Neuronal stem cell (in vitro differentiated cells): ENCODE data around the gene STX3.
A peak's percentile ranks its signal among the peaks of the same experiment; 100 is the strongest.

Source experiments
- DNase-seq: peaks from one replicate; pipeline ENCODE4 v3.0.0-alpha.2; 2013; ENCODE audit warnings: low spot score
- H2AFZ ChIP-seq: one replicate; pipeline ENCODE4 v1.6.1; 2013; ENCODE audit warnings: mild to moderate bottlenecking, low read length, inconsistent platforms
- H2AK5ac ChIP-seq: 2 replicates; pipeline ENCODE4 v1.6.1; 2013; ENCODE audit warnings: low read depth, mild to moderate bottlenecking, inconsistent platforms, low read length, moderate library complexity, mixed read lengths
- H2BK120ac ChIP-seq: 2 replicates; pipeline ENCODE4 v1.6.1; 2013; ENCODE audit warnings: low read depth, mild to moderate bottlenecking, inconsistent platforms, low read length, moderate library complexity, mixed read lengths
- H2BK12ac ChIP-seq: one replicate; pipeline ENCODE4 v1.6.1; 2013; ENCODE audit warnings: low read length, inconsistent platforms
- H2BK15ac ChIP-seq: 2 replicates; pipeline ENCODE4 v1.6.1; 2013; ENCODE audit warnings: mild to moderate bottlenecking, low read length, inconsistent platforms, mixed read lengths
- H2BK5ac ChIP-seq: one replicate; pipeline ENCODE4 v1.6.1; 2013; ENCODE audit warnings: inconsistent platforms, mild to moderate bottlenecking, low read length, moderate library complexity
- H3K14ac ChIP-seq: one replicate; pipeline ENCODE4 v1.6.1; 2013; ENCODE audit warnings: low read length, inconsistent platforms
- H3K18ac ChIP-seq: 2 replicates; pipeline ENCODE4 v1.6.1; 2013; ENCODE audit warnings: low read length, inconsistent platforms
- H3K23ac ChIP-seq: 2 replicates; pipeline ENCODE4 v1.6.1; 2013; ENCODE audit warnings: low read depth, mild to moderate bottlenecking, mixed read lengths, low read length, inconsistent platforms; ENCODE audit not compliant: poor library complexity
- H3K27ac ChIP-seq: replicated peaks from 3 replicates; pipeline ENCODE4 v1.5.1; 2013; ENCODE audit warnings: low read length, inconsistent platforms
- H3K27me3 ChIP-seq, 3 experiments: 2 replicates each; pipeline ENCODE4 v1.6.1; 2013; ENCODE audit warnings: low read length in 3 of 3, mild to moderate bottlenecking in 2 of 3, inconsistent platforms in 1 of 3, low read depth in 1 of 3, mixed read lengths in 1 of 3, moderate library complexity in 1 of 3; ENCODE audit not compliant: control insufficient read depth in 3 of 3, insufficient read depth in 3 of 3
- H3K36me3 ChIP-seq, 2 donors: replicated peaks in 1 of 2; 2 replicates each; pipeline ENCODE4 v1.6.1; 2013; ENCODE audit warnings: low read length in 2 of 2; ENCODE audit not compliant: control insufficient read depth in 2 of 2, insufficient read depth in 2 of 2
- H3K4ac ChIP-seq: 2 replicates; pipeline ENCODE4 v1.6.1; 2013; ENCODE audit warnings: inconsistent platforms, mild to moderate bottlenecking, low read length, moderate library complexity
- H3K4me1 ChIP-seq, 2 donors: 1 replicate in 1 of 2; 2 replicates in 1 of 2; pipeline ENCODE4 v1.6.1; 2013; ENCODE audit warnings: low read length in 2 of 2, low read depth in 1 of 2; ENCODE audit not compliant: control insufficient read depth in 2 of 2, insufficient read depth in 1 of 2
- H3K4me2 ChIP-seq: one replicate; pipeline ENCODE4 v1.6.1; 2013; ENCODE audit warnings: mild to moderate bottlenecking, low read length, inconsistent platforms; ENCODE audit not compliant: insufficient read depth, poor library complexity, severe bottlenecking
- H3K4me3 ChIP-seq, 2 donors: 2 replicates each; pipeline ENCODE4 v1.5.1; 2013; ENCODE audit warnings: low read length in 2 of 2, mild to moderate bottlenecking in 2 of 2, inconsistent platforms in 1 of 2, moderate library complexity in 1 of 2
- H3K79me1 ChIP-seq: one replicate; pipeline ENCODE4 v1.6.1; 2013; ENCODE audit warnings: low read depth, mild to moderate bottlenecking, inconsistent platforms, low read length, moderate library complexity
- H3K9ac ChIP-seq: one replicate; pipeline ENCODE4 v1.6.1; 2013; ENCODE audit warnings: mild to moderate bottlenecking, low read depth, low read length, inconsistent platforms; ENCODE audit not compliant: poor library complexity
- H3K9me3 ChIP-seq, 2 donors: replicated peaks in 1 of 2; 2 replicates each; pipeline versions ENCODE3 to v1.6.1; 2013; ENCODE audit warnings: low read length in 2 of 2, mild to moderate bottlenecking in 2 of 2, inconsistent platforms in 1 of 2, low read depth in 1 of 2, mixed read lengths in 1 of 2, moderate library complexity in 1 of 2; ENCODE audit not compliant: control insufficient read depth in 2 of 2, insufficient read depth in 1 of 2
- H4K8ac ChIP-seq: one replicate; pipeline ENCODE4 v1.6.1; 2013; ENCODE audit warnings: low read depth, mild to moderate bottlenecking, inconsistent platforms, low read length, moderate library complexity
- H4K91ac ChIP-seq: one replicate; pipeline ENCODE4 v1.6.1; 2013; ENCODE audit warnings: low read length, low read depth, mild to moderate bottlenecking, inconsistent platforms; ENCODE audit not compliant: poor library complexity
- WGBS, 2 donors: extraction: QIAGEN DNeasy Blood & Tissue Kit; methylation state at CpG; one replicate each; pipeline ENCODE4 v1.1.7; 2013; ENCODE audit warnings: missing lambda C conversion rate in 2 of 2, mixed read lengths in 1 of 2; ENCODE audit not compliant: insufficient read length in 2 of 2, insufficient replicate concordance in 1 of 2; ENCODE audit errors: extremely low coverage in 2 of 2; 5-methylcytosine and 5-hydroxymethylcytosine counted together

Gene STX3

DNA sequence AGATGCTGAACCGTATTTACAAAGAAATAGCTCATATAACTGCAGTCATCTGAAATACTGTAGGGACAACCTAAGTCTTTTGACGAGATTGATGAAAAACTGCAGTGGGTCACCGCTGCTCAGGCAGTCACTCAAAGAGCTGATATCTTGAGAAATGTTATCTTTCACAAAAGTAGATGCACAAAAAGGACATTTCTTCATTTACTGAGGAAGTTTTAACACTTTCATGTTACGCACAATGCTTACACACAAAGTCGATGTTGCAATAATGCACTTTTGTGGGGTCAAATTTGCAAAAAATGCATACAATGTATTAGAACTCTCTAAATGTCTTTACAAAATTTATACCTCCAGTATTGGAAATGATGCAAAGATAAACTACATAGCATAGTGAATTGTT lies 25.3 kb upstream of the STX3 start:
- H3K79me1 ChIP-seq, result no peaks in the 10 kb centered on the region
- H3K4me1 ChIP-seq, result no peaks in the 10 kb centered on the region
- H3K9me3 ChIP-seq, result no peaks in the 10 kb centered on the region
- no peak overlapping the region for H2BK5ac ChIP-seq
- no peak overlapping the region for H2AFZ ChIP-seq
- H2BK15ac ChIP-seq, result no peak overlapping the region
- no peak overlapping the region for H3K4me2 ChIP-seq
- H3K27me3 ChIP-seq, result no peaks in the 10 kb centered on the region
- no peak overlapping the region for H4K91ac ChIP-seq
- no CpG with 5 or more reads among the region's 5 CpGs for WGBS, 2 donors
- H3K9ac ChIP-seq, result no peak overlapping the region
- no peak overlapping the region for H4K8ac ChIP-seq
- no peak overlapping the region for H3K23ac ChIP-seq
- no peak overlapping the region for H3K14ac ChIP-seq
- no peak overlapping the region for H3K27ac ChIP-seq
- no peak overlapping the region for H3K18ac ChIP-seq
- DNase-seq, result no peak
- no peak overlapping the region for H2AK5ac ChIP-seq
- H3K4me3 ChIP-seq, result no peak overlapping the region
- no peak overlapping the region for H2BK120ac ChIP-seq
- H3K36me3 ChIP-seq, result no peaks in the 10 kb centered on the region
- no peak overlapping the region for H2BK12ac ChIP-seq
- H3K4ac ChIP-seq, result no peak overlapping the region

DNA sequence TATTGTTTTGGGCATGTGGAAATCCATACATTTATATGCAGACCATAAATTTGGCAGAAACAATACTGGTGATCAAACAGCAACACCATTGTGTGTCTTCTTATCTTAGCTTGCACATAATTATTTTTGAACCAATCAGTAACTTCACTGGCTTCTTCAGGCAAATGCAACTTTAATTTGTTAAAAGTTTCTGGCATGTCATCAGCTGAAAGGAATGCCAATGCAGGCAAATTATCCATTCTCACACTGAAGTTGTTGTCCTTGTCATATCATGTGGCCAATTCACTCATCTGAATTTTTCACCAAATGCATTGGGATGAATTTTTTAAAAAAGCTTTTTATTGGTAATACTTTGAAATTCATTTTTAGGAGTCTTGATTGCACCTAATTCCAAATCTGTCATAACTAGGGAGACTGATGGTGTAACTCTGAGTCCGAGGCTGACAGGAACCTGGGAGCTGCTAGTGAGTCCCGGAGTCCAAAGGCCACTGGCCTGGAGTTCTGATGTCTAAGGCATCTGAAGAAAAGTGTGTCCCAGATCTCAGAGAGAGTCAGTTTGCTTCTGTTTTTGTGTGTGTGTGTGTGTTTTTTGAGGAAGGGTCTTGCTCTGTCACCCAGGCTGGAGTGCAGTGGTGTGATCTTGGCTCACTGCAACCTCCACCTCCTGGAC lies 24.1 kb upstream of the STX3 start:
- H4K8ac ChIP-seq, result no peak overlapping the region

DNA sequence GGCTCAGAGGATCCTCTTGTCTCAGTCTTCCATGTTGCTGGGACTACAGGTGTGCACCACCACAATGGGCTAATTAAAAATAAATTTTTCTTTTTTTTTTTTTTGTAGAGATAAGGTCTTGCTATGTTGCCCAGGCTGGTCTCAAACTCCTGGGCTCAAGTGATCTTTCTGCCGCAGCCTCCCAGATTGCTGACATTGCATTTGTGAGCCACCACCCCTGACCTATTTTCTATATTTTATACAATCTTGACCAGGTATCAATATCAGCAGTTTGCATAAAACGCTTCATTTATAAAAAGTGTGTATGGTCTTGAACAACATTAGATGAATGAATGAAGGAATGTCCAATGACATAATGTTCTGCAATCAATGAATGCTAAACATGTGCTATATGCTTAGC lies 9.1 kb upstream of the STX3 start:
- H3K4me1 ChIP-seq, result no peaks in the 10 kb centered on the region
- H4K8ac ChIP-seq, result no peak overlapping the region
- no peak overlapping the region for H3K4ac ChIP-seq
- H2AFZ ChIP-seq, result no peak overlapping the region
- no peak overlapping the region for H3K4me3 ChIP-seq
- H3K36me3 ChIP-seq, result no peaks in the 10 kb centered on the region
- H3K4me2 ChIP-seq, result no peak overlapping the region
- no peak overlapping the region for H2AK5ac ChIP-seq
- no peak overlapping the region for H2BK5ac ChIP-seq
- no peak overlapping the region for H3K9ac ChIP-seq
- no peak for DNase-seq
- no CpG with 5 or more reads among the region's 2 CpGs for WGBS, 2 donors
- H3K9me3 ChIP-seq, result peaks cover 0 to 2% of the 10 kb centered on the region in 2 donors
- no peaks in the 10 kb centered on the region for H3K79me1 ChIP-seq
- no peak overlapping the region for H2BK15ac ChIP-seq
- peaks cover 0 to 5% (median 0%) of the 10 kb centered on the region in 3 experiments for H3K27me3 ChIP-seq
- H2BK12ac ChIP-seq, result no peak overlapping the region
- H3K27ac ChIP-seq, result no peak overlapping the region
- H4K91ac ChIP-seq, result no peak overlapping the region
- H3K23ac ChIP-seq, result no peak overlapping the region
- no peak overlapping the region for H3K14ac ChIP-seq
- no peak overlapping the region for H2BK120ac ChIP-seq
- no peak overlapping the region for H3K18ac ChIP-seq

More for the DNA sequence above, 24.1 kb upstream of the STX3 start:
- H3K4me2 ChIP-seq, result no peak overlapping the region
- no peak overlapping the region for H3K9ac ChIP-seq
- no peak overlapping the region for H3K18ac ChIP-seq
- no CpG with 5 or more reads among the region's 2 CpGs for WGBS, 2 donors
- no peak overlapping the region for H3K23ac ChIP-seq
- H2AFZ ChIP-seq, result no peak overlapping the region
- no peaks in the 10 kb centered on the region for H3K36me3 ChIP-seq
- no peak overlapping the region for H2BK120ac ChIP-seq
- no peak overlapping the region for H2BK5ac ChIP-seq
- no peak overlapping the region for H3K14ac ChIP-seq
- H3K27ac ChIP-seq, result no peak overlapping the region
- no peak overlapping the region for H2BK12ac ChIP-seq
- no peak overlapping the region for H4K91ac ChIP-seq
- H3K27me3 ChIP-seq, result no peaks in the 10 kb centered on the region
- no peak overlapping the region for H3K4me3 ChIP-seq
- no peaks in the 10 kb centered on the region for H3K4me1 ChIP-seq
- no peak overlapping the region for H2BK15ac ChIP-seq
- H3K9me3 ChIP-seq, result no peaks in the 10 kb centered on the region
- no peak overlapping the region for H2AK5ac ChIP-seq
- no peak overlapping the region for H3K4ac ChIP-seq
- no peak for DNase-seq
- no peaks in the 10 kb centered on the region for H3K79me1 ChIP-seq

GRCh38 chr11:59753650-59754493 lies 1.3 kb upstream of the STX3 start:
- H3K4me1 ChIP-seq, result peaks cover 0 to 12% of the 10 kb centered on the region in 2 donors
- H2BK120ac ChIP-seq, result no peak overlapping the region
- no peak overlapping the region for H2BK12ac ChIP-seq
- no peak overlapping the region for H3K14ac ChIP-seq
- H3K18ac ChIP-seq, result no peak overlapping the region
- H3K4me2 ChIP-seq, result peak overlapping the region; percentile 88
- DNase-seq, result peak; percentile 80
- no peak overlapping the region for H2AK5ac ChIP-seq
- peak overlapping the region; percentile 47 to 97 for H3K4me3 ChIP-seq
- no peaks in the 10 kb centered on the region for H3K79me1 ChIP-seq
- peaks cover 0 to 45% (median 0%) of the 10 kb centered on the region in 3 experiments for H3K27me3 ChIP-seq
- WGBS, 2 donors, result no CpG with 5 or more reads among the region's 47 CpGs
- no peak overlapping the region for H2BK15ac ChIP-seq
- no peak overlapping the region for H4K91ac ChIP-seq
- H3K4ac ChIP-seq, result no peak overlapping the region
- no peak overlapping the region for H3K27ac ChIP-seq
- H2AFZ ChIP-seq, result peak overlapping the region; percentile 93
- no peak overlapping the region for H2BK5ac ChIP-seq
- H3K9ac ChIP-seq, result peak overlapping the region; percentile 53
- peaks cover 0 to 2% of the 10 kb centered on the region in 2 donors for H3K9me3 ChIP-seq
- no peak overlapping the region for H3K23ac ChIP-seq
- no peaks in the 10 kb centered on the region for H3K36me3 ChIP-seq
- no peak overlapping the region for H4K8ac ChIP-seq
